DOHH2 (cell line): ENCODE data around the gene KLK8.

Experiments used
- H3F3A ChIP-seq: fragments of 200-600 bp; sonication (generic), shearing (Covaris generic); 2 replicates; pipeline ENCODE4 v1.6.0; 2016; ENCODE audit warnings: antibody characterized with exemption, mild to moderate bottlenecking; ENCODE audit not compliant: control insufficient read depth, insufficient read depth
- H3K27ac ChIP-seq: fragments of 200-600 bp; sonication (generic); 2 replicates; pipeline ENCODE4 v1.5.1; 2014; ENCODE audit warnings: low read depth, mild to moderate bottlenecking, low read length, moderate library complexity
- H3K27me3 ChIP-seq: fragments of 200-600 bp; sonication (generic); 2 replicates; pipeline ENCODE4 v1.6.1; 2014; ENCODE audit warnings: mild to moderate bottlenecking, low read length, mixed read lengths; ENCODE audit not compliant: control insufficient read depth
- H3K36me3 ChIP-seq: fragments of 200-600 bp; sonication (generic); 2 replicates; pipeline ENCODE4 v1.6.1; 2014; ENCODE audit warnings: mild to moderate bottlenecking, low read length, moderate library complexity, mixed read lengths; ENCODE audit not compliant: control insufficient read depth
- H3K4me1 ChIP-seq: fragments of 200-600 bp; sonication (generic); 2 replicates; pipeline ENCODE4 v1.6.1; 2014; ENCODE audit warnings: mild to moderate bottlenecking, low read length, mixed read lengths; ENCODE audit not compliant: control insufficient read depth
- H3K4me2 ChIP-seq: fragments of 200-600 bp; sonication (generic); 2 replicates; pipeline ENCODE4 v1.6.0; 2014; ENCODE audit warnings: mild to moderate bottlenecking, low read length, moderate library complexity
- H3K4me3 ChIP-seq: fragments of 200-600 bp; sonication (generic); 2 replicates; pipeline ENCODE4 v1.5.1; 2014; ENCODE audit warnings: mild to moderate bottlenecking, low read length, mixed read lengths
- H3K79me2 ChIP-seq: fragments of 200-600 bp; sonication (generic); 2 replicates; pipeline ENCODE4 v1.6.1; 2014; ENCODE audit warnings: mild to moderate bottlenecking, low read length, mixed read lengths; ENCODE audit not compliant: control insufficient read depth
- H3K9me2 ChIP-seq: fragments of 200-600 bp; sonication (generic); replicated peaks from 2 replicates; pipeline ENCODE4 v1.6.1; 2014; ENCODE audit warnings: mild to moderate bottlenecking, low read length, mixed read lengths; ENCODE audit not compliant: control insufficient read depth
- H3K9me3 ChIP-seq: fragments of 200-600 bp; sonication (generic); 2 replicates; pipeline ENCODE4 v1.6.1; 2014; ENCODE audit warnings: antibody characterized with exemption, low read length, mixed read lengths; ENCODE audit not compliant: control insufficient read depth, insufficient read depth
- H4K20me1 ChIP-seq: fragments of 200-600 bp; sonication (generic); 2 replicates; pipeline ENCODE4 v1.6.0; 2014; ENCODE audit warnings: low read depth, mild to moderate bottlenecking, antibody characterized with exemption, low read length, moderate library complexity; ENCODE audit not compliant: control insufficient read depth, insufficient read depth
- CTCF ChIP-seq: fragments of 200-600 bp; sonication (generic); IDR thresholded peaks from one replicate; pipeline ENCODE4 v1.5.1; 2014; ENCODE audit warnings: antibody characterized with exemption, mild to moderate bottlenecking, low read depth, low read length; ENCODE audit not compliant: poor library complexity, severe bottlenecking
- EZH2phosphoT487 ChIP-seq: fragments of 200-600 bp; sonication (generic); IDR thresholded peaks from 2 replicates; pipeline ENCODE4 v1.6.1; 2017; ENCODE audit warnings: borderline replicate concordance, mild to moderate bottlenecking, antibody characterized with exemption, low read length, moderate library complexity, mixed read lengths

KLK8 gene

DNA sequence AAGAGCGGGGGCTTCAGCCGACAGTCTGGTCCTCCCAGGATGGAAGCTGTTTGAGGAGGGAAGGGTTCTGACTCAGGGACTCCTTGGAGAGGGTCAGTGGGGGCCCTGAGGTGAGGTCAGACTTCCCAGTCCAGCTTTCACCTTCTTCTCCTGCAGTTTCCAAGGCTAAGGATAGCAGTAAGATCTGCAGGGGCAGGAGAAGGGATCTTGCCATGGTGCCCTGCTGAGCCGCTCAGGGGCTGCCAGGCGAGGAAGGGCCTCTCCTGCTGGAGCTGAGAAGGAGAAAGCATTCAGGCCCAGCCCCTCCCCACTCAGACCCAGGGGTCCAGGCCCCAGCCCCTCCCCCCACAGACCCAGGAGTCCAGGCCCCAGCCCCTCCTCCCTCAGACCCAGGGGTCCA, 19.2 kb downstream of the KLK8 start:
- no peaks in the 10 kb centered on the region for H3K36me3 ChIP-seq
- H3K4me1 ChIP-seq, result no peaks in the 10 kb centered on the region
- H3K4me3 ChIP-seq, result no peak overlapping the region
- no peaks in the 10 kb centered on the region for H3F3A ChIP-seq
- H3K4me2 ChIP-seq, result no peak overlapping the region
- TF ChIP-seq EZH2phosphoT487 (no peak), CTCF (no peak)
- H3K27ac ChIP-seq, result no peak overlapping the region
- H3K9me2 ChIP-seq, result no peaks in the 10 kb centered on the region
- H4K20me1 ChIP-seq, result no peaks in the 10 kb centered on the region
- no peaks in the 10 kb centered on the region for H3K79me2 ChIP-seq
- H3K27me3 ChIP-seq, result peaks cover 6% of the 10 kb centered on the region
- H3K9me3 ChIP-seq, result no peaks in the 10 kb centered on the region

DNA sequence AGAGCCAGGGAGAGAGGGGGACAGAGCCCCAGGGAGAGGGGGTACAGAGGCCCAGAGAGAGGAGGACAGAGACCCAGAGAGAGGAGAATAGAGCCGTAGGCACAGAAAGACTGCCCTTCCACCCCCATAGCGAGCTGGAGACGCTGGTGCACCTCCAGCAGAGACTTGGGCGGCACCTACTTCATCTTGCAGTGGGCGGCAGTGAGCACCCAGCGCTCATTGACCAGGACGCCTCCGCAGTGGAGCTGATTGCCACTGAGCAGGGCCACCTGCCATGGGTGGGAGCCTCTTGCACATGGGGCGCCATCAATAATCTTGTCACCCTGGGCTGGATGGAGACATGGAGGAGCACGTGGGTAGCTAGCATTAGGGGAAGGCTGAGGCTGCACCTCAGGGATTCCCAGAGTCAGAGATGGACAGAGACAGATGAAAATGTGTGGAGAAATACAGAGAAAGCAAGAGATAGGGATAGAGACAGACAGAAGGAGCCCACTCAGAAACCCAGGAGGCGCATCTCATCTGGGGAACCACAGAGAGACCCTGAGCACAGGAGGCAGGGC, 19.7 kb downstream of the KLK8 start:
- Histone ChIP-seq H3K27me3 (peaks cover 4% of the 10 kb centered on the region; the same call in 1 of the 2 replicates), H3F3A (no peaks in the 10 kb centered on the region), H3K79me2 (no peaks in the 10 kb centered on the region), H3K4me1 (no peaks in the 10 kb centered on the region), H3K9me2 (no peaks in the 10 kb centered on the region), H3K27ac (no peak overlapping the region), H3K9me3 (no peaks in the 10 kb centered on the region), H3K4me3 (no peak overlapping the region), H3K36me3 (no peaks in the 10 kb centered on the region), H3K4me2 (no peak overlapping the region), H4K20me1 (no peaks in the 10 kb centered on the region)
- TF ChIP-seq CTCF (no peak), EZH2phosphoT487 (no peak)

- Histone ChIP-seq H3K9me2 (no peaks in the 10 kb centered on the region), H3K4me1 (no peaks in the 10 kb centered on the region), H3K4me3 (no peak overlapping the region), H3K27me3 (no peaks in the 10 kb centered on the region), H3K27ac (no peak overlapping the region), H3K4me2 (no peak overlapping the region), H4K20me1 (no peaks in the 10 kb centered on the region), H3K9me3 (no peaks in the 10 kb centered on the region), H3K36me3 (no peaks in the 10 kb centered on the region), H3K79me2 (no peaks in the 10 kb centered on the region), H3F3A (no peaks in the 10 kb centered on the region)
- TF ChIP-seq EZH2phosphoT487, result no peak
- no peak for TF ChIP-seq CTCF
These were observed 21.2 kb downstream of the KLK8 start for GRCh38 chr19:50980208-50980607.

- H3K36me3 ChIP-seq, result no peaks in the 10 kb centered on the region
- H4K20me1 ChIP-seq, result no peaks in the 10 kb centered on the region
- H3K4me2 ChIP-seq, result no peak overlapping the region
- H3K79me2 ChIP-seq, result no peaks in the 10 kb centered on the region
- no peaks in the 10 kb centered on the region for H3K4me1 ChIP-seq
- H3F3A ChIP-seq, result no peaks in the 10 kb centered on the region
- no peak overlapping the region for H3K4me3 ChIP-seq
- no peak overlapping the region for H3K27ac ChIP-seq
- H3K9me3 ChIP-seq, result no peaks in the 10 kb centered on the region
- TF ChIP-seq CTCF (no peak), EZH2phosphoT487 (no peak)
- H3K27me3 ChIP-seq, result no peaks in the 10 kb centered on the region
- no peaks in the 10 kb centered on the region for H3K9me2 ChIP-seq
These were observed 21.6 kb downstream of the KLK8 start for GRCh38 chr19:50979758-50980157.
